AG04450 (cell line): ENCODE results near the gene NUP155. TPM values are rescaled to one million over a fixed set of nuclear protein-coding genes. Genes with fewer than 3 reads are reported as not detected.
"Not testable (repeated sequence)": the region's sequence is repeated elsewhere in the genome, so short reads cannot be mapped to it uniquely, and the experiment has no call there.

ENCODE experiments used
- CTCF ChIA-PET: fragments of 300-600, 350-600 bp; formaldehyde crosslinking; extraction: SDS; loops from one replicate; lab custom pipeline; 2022; ENCODE audit warnings: antibody characterized with exemption, inconsistent platforms; lab: Charles Lee
- POLR2A ChIA-PET: fragments of 350-600 bp; formaldehyde crosslinking; extraction: SDS; loops from one replicate; lab custom pipeline; 2021; ENCODE audit warnings: antibody characterized with exemption, inconsistent platforms; lab: Yijun Ruan, JAX
- DNase-seq: peaks from one replicate; pipeline ENCODE4 v3.0.0-alpha.2; 2011; ENCODE audit warnings: low read depth, low spot score
- H3K27ac ChIP-seq: one replicate; pipeline ENCODE4 v1.5.1; 2012; ENCODE audit warnings: low read depth, low read length, control low read depth
- H3K27me3 ChIP-seq: one replicate; pipeline ENCODE4 v1.6.0; 2012; ENCODE audit warnings: low read length; ENCODE audit not compliant: control insufficient read depth, insufficient read depth
- H3K4me3 ChIP-seq: 2 replicates; pipeline ENCODE4 v1.5.1; 2011; ENCODE audit warnings: mild to moderate bottlenecking, low read depth, low read length, control low read depth
- H3K9me3 ChIP-seq: 2 replicates; pipeline ENCODE4 v1.5.1; 2012; ENCODE audit warnings: low read length; ENCODE audit not compliant: control insufficient read depth, insufficient read depth
- polyA plus RNA-seq: library from polyadenylated mRNA; depleted of rRNA; stranded (reverse); fragments of >200 nt; gene quantifications from 2 replicates; pipeline ENCODE4 v1.2.3, GENCODE V29; 2011
- TF ChIP-seq, protein P1 (sequence below): IDR thresholded peaks from 2 replicates; pipeline ENCODE4 v1.5.1; 2011; ENCODE audit warnings: low read depth, low read length, control low read depth, inconsistent platforms

NUP155 gene
- polyA plus RNA-seq, 1 experiment, result 18.5 TPM

DNA sequence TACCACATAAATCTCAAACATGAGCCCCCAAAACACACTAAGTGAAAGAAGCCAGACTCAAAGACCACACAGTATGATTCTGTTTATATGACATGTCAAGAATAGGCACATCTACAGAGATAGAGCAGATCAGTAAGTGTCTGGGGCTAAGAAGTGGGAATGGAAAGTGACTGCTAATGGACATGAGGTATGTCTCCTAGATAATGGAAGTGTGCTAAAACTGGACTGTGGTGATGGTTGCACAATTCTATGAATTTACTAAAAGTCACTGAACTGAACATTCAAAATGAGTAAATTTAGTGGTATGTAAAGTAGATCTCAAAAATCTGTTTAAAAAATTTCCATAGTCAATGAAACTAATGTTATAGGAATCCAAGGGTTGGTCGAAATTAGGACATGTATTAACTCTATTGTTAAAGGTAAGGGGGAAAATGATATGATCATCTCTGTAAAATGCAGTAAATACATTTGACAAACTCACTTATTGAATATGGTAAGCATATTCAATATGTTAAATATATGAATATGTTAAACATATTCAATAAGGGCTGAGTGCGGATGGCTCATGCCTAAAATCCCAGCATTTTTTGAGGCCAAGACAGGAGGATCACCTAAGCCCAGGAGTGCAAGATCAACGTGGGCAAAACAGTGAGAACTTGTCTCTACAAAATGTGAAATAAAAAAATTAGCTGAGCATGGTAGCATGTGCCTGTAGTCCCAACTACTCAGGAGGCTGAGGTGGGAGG, 51.7 kb downstream of the NUP155 start:
- CTCF ChIA-PET, result no interaction called here
- Histone ChIP-seq H3K27me3 (no peaks in the 10 kb centered on the region), H3K4me3 (no peak overlapping the region), H3K9me3 (no peaks in the 10 kb centered on the region), H3K27ac (no peak overlapping the region)
- TF ChIP-seq, protein P1, sequence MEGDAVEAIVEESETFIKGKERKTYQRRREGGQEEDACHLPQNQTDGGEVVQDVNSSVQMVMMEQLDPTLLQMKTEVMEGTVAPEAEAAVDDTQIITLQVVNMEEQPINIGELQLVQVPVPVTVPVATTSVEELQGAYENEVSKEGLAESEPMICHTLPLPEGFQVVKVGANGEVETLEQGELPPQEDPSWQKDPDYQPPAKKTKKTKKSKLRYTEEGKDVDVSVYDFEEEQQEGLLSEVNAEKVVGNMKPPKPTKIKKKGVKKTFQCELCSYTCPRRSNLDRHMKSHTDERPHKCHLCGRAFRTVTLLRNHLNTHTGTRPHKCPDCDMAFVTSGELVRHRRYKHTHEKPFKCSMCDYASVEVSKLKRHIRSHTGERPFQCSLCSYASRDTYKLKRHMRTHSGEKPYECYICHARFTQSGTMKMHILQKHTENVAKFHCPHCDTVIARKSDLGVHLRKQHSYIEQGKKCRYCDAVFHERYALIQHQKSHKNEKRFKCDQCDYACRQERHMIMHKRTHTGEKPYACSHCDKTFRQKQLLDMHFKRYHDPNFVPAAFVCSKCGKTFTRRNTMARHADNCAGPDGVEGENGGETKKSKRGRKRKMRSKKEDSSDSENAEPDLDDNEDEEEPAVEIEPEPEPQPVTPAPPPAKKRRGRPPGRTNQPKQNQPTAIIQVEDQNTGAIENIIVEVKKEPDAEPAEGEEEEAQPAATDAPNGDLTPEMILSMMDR, result no peak
- DNase-seq, result no peak
- POLR2A ChIA-PET, result no interaction called here

DNA sequence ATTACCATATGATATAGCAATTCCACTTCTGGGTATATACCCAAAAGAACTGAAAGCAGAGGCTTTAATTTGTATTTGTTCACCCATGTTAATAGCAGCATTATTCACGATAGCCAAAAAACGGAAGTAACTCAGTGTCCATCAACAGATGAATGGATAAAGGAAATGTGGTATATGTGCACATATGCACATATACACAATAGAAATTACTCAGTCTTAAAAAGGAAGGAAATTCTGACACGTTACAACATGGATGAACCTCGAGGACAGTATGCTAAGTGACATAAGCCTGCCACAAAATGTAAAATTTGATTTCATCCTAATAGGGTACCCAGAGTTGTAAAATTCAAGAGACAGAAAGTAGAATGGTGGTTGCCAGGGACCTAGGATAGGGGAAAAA, 54.9 kb downstream of the NUP155 start:
- TF ChIP-seq, protein P1, result no peak
- Histone ChIP-seq H3K9me3 (no peaks in the 10 kb centered on the region), H3K27me3 (no peaks in the 10 kb centered on the region), H3K27ac (no peak overlapping the region), H3K4me3 (no peak overlapping the region)
- POLR2A ChIA-PET, result no interaction called here
- DNase-seq, result no peak
- CTCF ChIA-PET, result no interaction called here

DNA sequence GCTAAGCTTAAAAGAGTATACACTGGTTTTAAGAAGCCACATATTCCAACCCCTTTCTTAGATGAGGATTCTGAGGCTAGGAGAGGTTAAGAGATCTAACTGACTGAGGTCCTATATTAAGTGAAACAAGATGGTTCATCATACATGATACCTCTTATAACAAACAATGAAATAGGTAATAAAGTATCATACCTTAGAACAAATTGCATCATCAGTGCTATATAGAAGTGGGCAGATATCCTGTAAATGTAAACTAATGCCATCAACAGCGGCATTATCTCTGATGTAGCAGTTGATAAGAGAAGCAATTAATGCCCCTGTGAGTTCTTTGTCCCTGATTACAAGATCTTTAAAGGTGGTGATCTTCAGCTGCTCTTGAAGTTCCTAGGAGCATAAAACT, 60.5 kb downstream of the NUP155 start:
- no peaks in the 10 kb centered on the region for H3K27me3 ChIP-seq
- ChIA-PET CTCF (interaction anchor here (1.0 kb wide), 1 partner anchor 21 kb away, joined by 4 read pairs; no protein-coding TSS in a partner anchor), POLR2A (no interaction called here)
- no peak overlapping the region for H3K27ac ChIP-seq
- TF ChIP-seq, protein P1, result no peak
- no peak for DNase-seq
- H3K9me3 ChIP-seq, result no peaks in the 10 kb centered on the region
- H3K4me3 ChIP-seq, result no peak overlapping the region

DNA sequence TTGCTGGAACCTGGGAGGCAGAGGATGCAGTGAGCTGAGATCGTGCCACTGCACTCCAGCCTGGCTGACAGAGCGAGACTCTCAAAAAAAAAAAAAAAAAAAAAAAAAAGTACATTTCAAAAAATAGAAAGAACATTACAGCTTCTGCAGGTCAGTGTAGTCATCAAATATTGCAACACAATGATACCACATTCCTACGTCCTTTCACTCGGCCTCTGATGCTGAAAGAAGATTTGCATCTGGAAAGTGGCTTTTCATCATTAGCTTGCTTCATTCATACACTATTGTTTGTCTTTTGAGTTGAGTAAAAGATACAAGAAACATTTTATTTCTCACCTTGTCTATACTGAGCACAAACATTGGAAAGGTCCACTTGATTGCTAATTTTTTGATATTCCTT, 62.1 kb downstream of the NUP155 start:
- Histone ChIP-seq H3K9me3 (no peaks in the 10 kb centered on the region), H3K27ac (no peak overlapping the region), H3K4me3 (no peak overlapping the region), H3K27me3 (no peaks in the 10 kb centered on the region)
- TF ChIP-seq, protein P1, result no peak
- ChIA-PET POLR2A (interaction anchor here (0.7 kb wide), 1 partner anchor 45 kb away, joined by 3 read pairs; no protein-coding TSS in a partner anchor), CTCF (no interaction called here)
- DNase-seq, result no peak

DNA sequence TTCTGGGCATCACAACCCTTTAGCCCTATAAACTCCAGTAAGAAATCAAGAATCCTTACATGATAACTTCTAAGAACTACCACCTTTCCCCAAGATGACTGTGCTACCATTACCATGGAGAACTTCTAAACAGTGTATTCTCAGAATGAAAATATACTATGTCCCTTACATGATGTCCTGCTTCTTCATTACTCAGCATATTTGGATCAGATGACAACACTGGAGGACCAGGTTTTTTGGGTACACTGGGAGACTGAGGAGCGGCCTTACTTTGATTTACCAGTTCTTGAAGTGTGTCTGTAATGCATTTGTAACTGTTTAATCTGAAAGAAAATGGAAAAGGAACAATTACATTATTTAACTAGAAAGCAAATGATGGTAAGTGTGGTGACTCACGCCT, 66.0 kb downstream of the NUP155 start:
- Histone ChIP-seq H3K9me3 (no peaks in the 10 kb centered on the region), H3K27ac (no peak overlapping the region), H3K27me3 (no peaks in the 10 kb centered on the region), H3K4me3 (no peak overlapping the region)
- DNase-seq, result no peak
- POLR2A ChIA-PET, result no interaction called here
- TF ChIP-seq, protein P1, result no peak
- CTCF ChIA-PET, result no interaction called here

DNA sequence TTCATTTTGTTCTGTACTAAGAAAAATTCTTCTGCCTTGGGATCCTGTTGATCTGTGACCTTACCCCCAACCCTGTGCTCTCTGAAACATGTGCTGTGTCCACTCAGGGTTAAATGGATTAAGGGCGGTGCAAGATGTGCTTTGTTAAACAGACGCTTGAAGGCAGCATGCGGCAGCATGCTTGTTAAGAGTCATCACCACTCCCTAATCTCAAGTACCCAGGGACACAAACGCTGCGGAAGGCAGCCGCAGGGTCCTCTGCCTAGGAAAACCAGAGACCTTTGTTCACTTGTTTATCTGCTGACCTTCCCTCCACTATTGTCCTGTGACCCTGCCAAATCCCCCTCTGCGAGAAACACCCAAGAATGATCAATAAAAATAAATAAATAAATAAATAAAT, 74.6 kb downstream of the NUP155 start:
- DNase-seq, CTCF ChIA-PET, H3K27me3 ChIP-seq, H3K9me3 ChIP-seq, H3K27ac ChIP-seq, H3K4me3 ChIP-seq, POLR2A ChIA-PET: not testable (repeated sequence)
